Small intestine (tissue), 7 donors: ENCODE results near the gene SLC7A10. TPM values are rescaled to one million over a fixed set of nuclear protein-coding genes. Genes with fewer than 3 reads are reported as not detected.
"Not testable (repeated sequence)": the region's sequence is repeated elsewhere in the genome, so short reads cannot be mapped to it uniquely, and the experiment has no call there.

ENCODE experiments used
- DNase-seq, 2 donors: peaks; one replicate each; pipeline versions ENCODE4 v3.0.0 to v3.0.0-alpha.2; 2013
- FAIRE-seq: peaks from 2 replicates; lab custom pipeline; 2012; peaks lifted over from hg19 to GRCh38; lab: Jason Lieb, UNC
- H3K27ac ChIP-seq, 3 donors: one replicate each; pipeline ENCODE4 v1.5.1; 2013; ENCODE audit warnings: low read length in 2 of 3, mild to moderate bottlenecking in 2 of 3, control low read depth in 1 of 3, inconsistent platforms in 1 of 3, low read depth in 1 of 3, moderate library complexity in 1 of 3
- H3K27me3 ChIP-seq, 3 donors: one replicate each; pipeline ENCODE4 v1.6.1; 2013; ENCODE audit warnings: low read length in 3 of 3, inconsistent platforms in 1 of 3; ENCODE audit not compliant: control insufficient read depth in 3 of 3, insufficient read depth in 3 of 3
- H3K36me3 ChIP-seq, 3 donors: one replicate each; pipeline ENCODE4 v1.6.1; 2013; ENCODE audit warnings: low read length in 3 of 3, inconsistent platforms in 1 of 3, low read depth in 1 of 3, mild to moderate bottlenecking in 1 of 3, moderate library complexity in 1 of 3; ENCODE audit not compliant: control insufficient read depth in 3 of 3, insufficient read depth in 2 of 3
- H3K4me1 ChIP-seq, 3 donors: one replicate each; pipeline ENCODE4 v1.6.1; 2013; ENCODE audit warnings: low read length in 2 of 3, inconsistent platforms in 1 of 3, low read depth in 1 of 3, mild to moderate bottlenecking in 1 of 3, moderate library complexity in 1 of 3; ENCODE audit not compliant: control insufficient read depth in 3 of 3, insufficient read depth in 2 of 3
- H3K4me3 ChIP-seq, 3 donors: one replicate each; pipeline ENCODE4 v1.5.1; 2013; ENCODE audit warnings: low read length in 3 of 3, control low read depth in 1 of 3, inconsistent platforms in 1 of 3, low read depth in 1 of 3, mild to moderate bottlenecking in 1 of 3, moderate library complexity in 1 of 3
- H3K9me3 ChIP-seq, 2 donors: one replicate each; pipeline ENCODE4 v1.6.1; 2013; ENCODE audit warnings: low read depth in 1 of 2, low read length in 1 of 2; ENCODE audit not compliant: control insufficient read depth in 2 of 2, insufficient read depth in 1 of 2
- WGBS, 3 donors: extraction: QIAGEN DNeasy Blood & Tissue Kit; methylation state at CpG; one replicate each; pipeline ENCODE4 v1.1.7; 2013; 5-methylcytosine and 5-hydroxymethylcytosine counted together
- polyA plus RNA-seq, 4 donors: library from polyadenylated mRNA; stranded (reverse) in 3 of 4; unstranded in 1 of 4; fragments of 200-250 nt in 3 of 4; fragments of 120-200 nt in 1 of 4; gene quantifications; one replicate each; pipeline versions ENCODE4 v1.2.1 to v1.2.3, GENCODE V29; 2013
- donor health status: healthy with polysubstance abuse.
- donor health status: control.
- donor health status: control.
- donor health status: Bipolar disorder and iron deficiency.
- donor health status: healthy.

Gene SLC7A10
- polyA plus RNA-seq, 4 donors, result 1.4 to 16.0 TPM; not detected in 2

DNA sequence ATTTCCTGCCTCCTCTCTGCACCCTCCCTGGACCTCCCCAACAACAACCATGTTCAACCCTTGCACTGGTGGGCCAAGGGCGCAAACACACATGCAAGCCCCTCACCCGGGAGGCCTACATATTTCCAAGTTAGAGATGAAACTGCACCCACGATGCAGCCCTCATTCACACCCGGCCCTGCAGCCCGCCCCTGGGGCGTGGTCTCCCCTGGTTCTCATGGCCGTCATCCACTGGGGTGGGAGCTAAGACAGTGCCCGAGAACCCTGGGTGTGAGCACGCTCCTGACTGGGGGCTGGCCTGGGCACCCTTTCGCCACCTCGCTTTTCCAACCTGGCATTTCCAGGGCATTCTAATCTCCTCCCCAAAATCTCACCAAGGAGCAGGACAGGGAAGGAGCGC is 7.0 kb upstream of the SLC7A10 start:
- peaks cover 0 to 8% of the 10 kb centered on the region in 2 donors for H3K9me3 ChIP-seq
- no peak for FAIRE-seq
- H3K4me3 ChIP-seq, result no peak overlapping the region
- no peak for DNase-seq
- peaks cover 0 to 7% (median 0%) of the 10 kb centered on the region in 3 donors for H3K4me1 ChIP-seq
- 59 to 66% (median 66%) methylated on average over 12 of the region's 12 CpGs for WGBS, 3 donors
- no peaks in the 10 kb centered on the region for H3K36me3 ChIP-seq
- H3K27ac ChIP-seq, result no peak overlapping the region
- peaks cover 0 to 4% (median 0%) of the 10 kb centered on the region in 3 donors for H3K27me3 ChIP-seq

DNA sequence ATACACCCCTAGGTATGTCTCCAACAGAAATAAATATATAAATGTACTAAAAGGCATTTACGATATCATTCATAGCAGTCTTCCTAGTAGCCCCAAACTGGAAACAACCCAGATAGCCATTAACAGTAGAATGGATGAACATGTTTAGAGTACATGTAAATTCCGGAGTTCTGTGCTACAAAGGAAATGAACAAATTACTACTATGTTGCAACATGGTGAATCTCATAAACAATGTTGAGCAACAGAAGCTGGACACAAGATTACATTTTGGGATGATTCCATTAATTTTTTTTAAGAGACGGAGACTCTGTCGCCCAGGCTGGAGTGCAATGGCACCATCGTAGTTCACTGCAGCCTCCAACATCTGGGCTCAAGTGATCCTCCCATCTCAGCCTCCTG is 5.9 kb upstream of the SLC7A10 start:
- peaks cover 0 to 11% (median under 1%) of the 10 kb centered on the region in 3 donors for H3K27me3 ChIP-seq
- H3K36me3 ChIP-seq, result no peaks in the 10 kb centered on the region
- FAIRE-seq (no peak), DNase-seq (no peak)
- peaks cover 0 to under 1% (median 0%) of the 10 kb centered on the region in 3 donors for H3K4me1 ChIP-seq
- H3K27ac ChIP-seq, result no peak overlapping the region
- WGBS, 3 donors, result 70 to 90% (median 87%) methylated on average over 5 of the region's 5 CpGs
- H3K4me3 ChIP-seq, result no peak overlapping the region
- peaks cover 4 to 14% of the 10 kb centered on the region in 2 donors for H3K9me3 ChIP-seq

GRCh38 chr19:33229962-33230361 is 4.3 kb upstream of the SLC7A10 start:
- Histone ChIP-seq H3K27me3 (peaks cover under 1 to 23% (median 12%) of the 10 kb centered on the region in 3 donors), H3K36me3 (no peaks in the 10 kb centered on the region), H3K9me3 (peaks cover 4 to 14% of the 10 kb centered on the region in 2 donors), H3K4me3 (no peak overlapping the region), H3K27ac (no peak overlapping the region), H3K4me1 (peaks cover 0 to 8% (median 0%) of the 10 kb centered on the region in 3 donors)
- FAIRE-seq (no peak), DNase-seq (no peak)
- WGBS, 3 donors, result 57 to 78% (median 58%) methylated on average over 5 of the region's 5 CpGs

- WGBS, 3 donors, result 92 to 93% (median 93%) methylated on average over 1 of the region's 1 CpG
- Histone ChIP-seq H3K36me3 (no peaks in the 10 kb centered on the region), H3K27me3 (peaks cover 3 to 33% (median 22%) of the 10 kb centered on the region in 3 donors), H3K4me1 (peaks cover 0 to 8% (median 0%) of the 10 kb centered on the region in 3 donors), H3K4me3 (no peak overlapping the region), H3K9me3 (peaks cover 4 to 14% of the 10 kb centered on the region in 2 donors), H3K27ac (no peak overlapping the region)
- no peak for DNase-seq
- peak; percentile 30 for FAIRE-seq
These were observed 2.4 kb upstream of the SLC7A10 start for GRCh38 chr19:33227870-33228599.

- Histone ChIP-seq H3K36me3 (no peaks in the 10 kb centered on the region), H3K9me3 (peaks cover 4 to 14% of the 10 kb centered on the region in 2 donors), H3K4me1 (peaks cover 0 to 8% (median 0%) of the 10 kb centered on the region in 3 donors), H3K4me3 (peak overlapping the region in 2 of 3 donors; percentile 17 to 25), H3K27me3 (peaks cover 3 to 33% (median 22%) of the 10 kb centered on the region in 3 donors), H3K27ac (no peak overlapping the region)
- FAIRE-seq (no peak), DNase-seq (no peak)
- WGBS, 3 donors, result 29 to 41% (median 38%) methylated on average over 18 of the region's 18 CpGs
These were observed 1.6 kb upstream of the SLC7A10 start for GRCh38 chr19:33227242-33227650.

GRCh38 chr19:33226550-33227241 is 1.0 kb upstream of the SLC7A10 start:
- H3K4me1 ChIP-seq, result peaks cover 0 to 8% (median 0%) of the 10 kb centered on the region in 3 donors
- peaks cover 3 to 33% (median 22%) of the 10 kb centered on the region in 3 donors for H3K27me3 ChIP-seq
- H3K4me3 ChIP-seq, result peak overlapping the region in 2 of 3 donors; percentile 25 to 49
- DNase-seq (peak in 1 of 2 donors; percentile 89), FAIRE-seq (no peak)
- H3K9me3 ChIP-seq, result peaks cover 4 to 14% of the 10 kb centered on the region in 2 donors
- H3K27ac ChIP-seq, result peak overlapping the region in 1 of 3 donors; percentile 69
- H3K36me3 ChIP-seq, result no peaks in the 10 kb centered on the region
- 2 to 4% (median 3%) methylated on average over 36 to 66 of the region's 66 CpGs for WGBS, 3 donors

DNA sequence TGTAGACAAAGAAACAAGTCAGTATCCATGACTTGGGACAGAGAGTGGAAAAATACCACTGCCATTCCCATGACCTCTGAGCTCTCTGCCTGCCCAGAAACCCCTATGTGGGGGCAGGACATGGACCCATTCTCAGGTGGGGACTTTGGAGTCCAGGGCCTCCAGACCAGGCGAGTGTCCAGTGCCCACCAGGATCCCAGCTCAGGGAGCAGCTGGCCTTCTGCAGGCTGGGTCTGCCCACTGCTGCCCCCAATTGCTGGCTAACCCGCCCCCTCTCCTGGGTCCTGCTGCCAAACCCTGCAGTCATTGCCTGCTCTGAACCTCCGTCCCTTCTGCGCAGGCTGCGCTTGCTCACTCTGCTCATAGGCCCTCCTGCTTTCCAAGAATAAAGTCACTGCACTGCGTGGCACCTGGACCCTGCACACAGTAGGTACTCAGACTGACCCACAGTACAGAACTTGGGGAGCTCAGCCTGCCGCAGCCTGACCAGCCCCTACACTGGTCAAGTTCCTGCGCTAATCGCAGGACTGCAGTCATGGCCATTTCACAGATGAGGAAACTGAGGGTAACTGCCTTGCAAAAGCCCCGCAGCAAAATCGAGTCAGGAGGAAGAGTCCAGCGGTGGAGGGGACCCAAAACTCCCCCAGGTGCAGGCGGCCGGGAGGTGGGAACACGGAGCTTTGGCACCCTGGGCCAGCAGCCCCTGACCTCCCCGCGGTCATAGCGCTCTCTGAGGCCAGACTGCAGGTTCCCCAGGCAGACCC is 774 bp downstream of the SLC7A10 start:
- Histone ChIP-seq H3K36me3 (no peaks in the 10 kb centered on the region), H3K4me1 (peaks cover 0 to 8% (median 0%) of the 10 kb centered on the region in 3 donors), H3K9me3 (peaks cover 4 to 14% of the 10 kb centered on the region in 2 donors), H3K4me3 (peak overlapping the region in 1 of 3 donors; percentile 24), H3K27ac (no peak overlapping the region), H3K27me3 (peaks cover 3 to 33% (median 22%) of the 10 kb centered on the region in 3 donors)
- 63 to 78% (median 64%) methylated on average over 15 to 18 of the region's 18 CpGs for WGBS, 3 donors
- FAIRE-seq (no peak), DNase-seq (no peak)

DNA sequence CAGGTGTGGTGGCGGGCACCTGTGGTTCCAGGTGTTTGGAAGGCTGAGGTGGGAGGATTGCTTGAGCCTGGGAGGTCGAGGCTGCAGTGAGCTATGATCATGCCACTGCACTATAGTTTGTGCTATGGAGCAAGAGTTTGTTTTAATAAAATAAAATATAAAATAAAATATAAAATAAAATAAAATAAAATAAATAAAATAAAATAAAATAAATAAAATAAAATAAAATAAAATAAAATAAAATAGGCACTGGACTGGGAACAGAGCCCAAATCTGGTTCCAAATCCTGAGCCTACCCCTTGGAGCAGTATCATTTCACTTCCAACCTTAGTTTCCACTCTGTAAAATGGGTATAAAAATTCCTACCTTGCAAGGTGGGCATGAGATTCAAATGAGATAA is 3.4 kb downstream of the SLC7A10 start:
- H3K36me3 ChIP-seq, DNase-seq, H3K4me3 ChIP-seq, H3K27ac ChIP-seq, H3K4me1 ChIP-seq, FAIRE-seq, H3K9me3 ChIP-seq: not testable (repeated sequence)
- WGBS, 3 donors, result 80 to 91% (median 81%) methylated on average over 2 of the region's 2 CpGs
- H3K27me3 ChIP-seq, result peaks cover 3 to 25% (median 22%) of the 10 kb centered on the region in 3 donors
